K562 (cell line): ENCODE results near the gene ADPGK.

Experiments
- EZH2 ChIP-seq: IDR thresholded peaks from 2 replicates; pipeline ENCODE4 v1.6.1; 2012; ENCODE audit warnings: low read depth, mild to moderate bottlenecking, inconsistent platforms, low read length, borderline replicate concordance
- RAD51 ChIP-seq: fragments of 450-650 bp; IDR thresholded peaks from 2 replicates; pipeline ENCODE4 v1.7.1; 2016; ENCODE audit warnings: low read depth, mild to moderate bottlenecking, borderline replicate concordance
- TEAD1 ChIP-seq, 2 experiments: fragments of 450-650 bp in 1 of 2; sonication (generic) in 1 of 2; formaldehyde crosslinking; IDR thresholded peaks; 2 replicates each; pipeline versions ENCODE4 v1.4.0 to v1.8.0; 2020 to 2022; ENCODE audit warnings: mild to moderate bottlenecking in 2 of 2, missing genetic modification reagents in 1 of 2
- TF ChIP-seq, protein P1 (sequence below), 3 experiments: IDR thresholded peaks in 2 of 3; conservative IDR thresholded peaks in 1 of 3; 2 replicates each; pipeline ENCODE4 v1.5.1; 2011 to 2012; ENCODE audit warnings: low read length in 3 of 3, mild to moderate bottlenecking in 3 of 3, control low read depth in 2 of 3, improper control_type of control experiment in 1 of 3, inconsistent platforms in 1 of 3, low read depth in 1 of 3, mixed read lengths in 1 of 3, moderate library complexity in 1 of 3; ENCODE audit not compliant: insufficient read depth in 2 of 3

DNA sequence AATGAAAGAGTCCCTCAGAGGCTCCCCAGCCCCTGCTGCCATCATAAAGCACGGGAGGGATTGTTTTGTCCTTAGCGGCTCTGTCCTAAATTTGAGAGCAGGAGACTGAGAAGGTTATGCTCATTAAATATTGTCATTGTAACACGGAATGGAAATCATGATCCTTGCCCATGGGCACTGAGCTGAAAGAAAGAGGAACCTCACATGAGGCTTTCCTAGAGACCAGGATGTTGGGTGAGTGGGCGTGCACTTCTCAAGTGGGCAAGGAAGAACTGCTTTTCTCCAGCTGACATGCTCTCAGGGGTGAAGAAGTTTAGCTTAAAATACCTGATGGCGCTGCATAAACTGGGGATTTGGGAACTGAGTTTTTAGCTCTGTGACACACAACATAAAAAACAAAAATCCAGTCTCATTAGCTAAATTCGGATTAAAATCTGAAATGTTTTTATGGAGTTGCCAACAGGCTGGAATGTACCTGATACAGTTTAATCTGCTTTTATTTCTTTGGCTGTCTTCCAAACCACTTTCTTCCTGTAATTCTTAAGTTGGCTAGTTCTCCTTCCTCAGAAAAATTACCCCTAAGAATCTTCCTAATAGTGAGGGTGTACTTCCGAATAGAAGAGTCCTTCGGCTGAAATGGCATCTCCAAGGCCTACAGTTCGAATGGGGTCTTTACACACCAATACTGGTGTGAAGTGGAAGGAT lies 31.7 kb downstream of the ADPGK start:
- TF ChIP-seq RAD51 (no peak), EZH2 (no peak), TEAD1 (CRISPR knock-in tag; IDR thresholded peaks at IDR 0.05) (no peak)
- TF ChIP-seq, protein P1, sequence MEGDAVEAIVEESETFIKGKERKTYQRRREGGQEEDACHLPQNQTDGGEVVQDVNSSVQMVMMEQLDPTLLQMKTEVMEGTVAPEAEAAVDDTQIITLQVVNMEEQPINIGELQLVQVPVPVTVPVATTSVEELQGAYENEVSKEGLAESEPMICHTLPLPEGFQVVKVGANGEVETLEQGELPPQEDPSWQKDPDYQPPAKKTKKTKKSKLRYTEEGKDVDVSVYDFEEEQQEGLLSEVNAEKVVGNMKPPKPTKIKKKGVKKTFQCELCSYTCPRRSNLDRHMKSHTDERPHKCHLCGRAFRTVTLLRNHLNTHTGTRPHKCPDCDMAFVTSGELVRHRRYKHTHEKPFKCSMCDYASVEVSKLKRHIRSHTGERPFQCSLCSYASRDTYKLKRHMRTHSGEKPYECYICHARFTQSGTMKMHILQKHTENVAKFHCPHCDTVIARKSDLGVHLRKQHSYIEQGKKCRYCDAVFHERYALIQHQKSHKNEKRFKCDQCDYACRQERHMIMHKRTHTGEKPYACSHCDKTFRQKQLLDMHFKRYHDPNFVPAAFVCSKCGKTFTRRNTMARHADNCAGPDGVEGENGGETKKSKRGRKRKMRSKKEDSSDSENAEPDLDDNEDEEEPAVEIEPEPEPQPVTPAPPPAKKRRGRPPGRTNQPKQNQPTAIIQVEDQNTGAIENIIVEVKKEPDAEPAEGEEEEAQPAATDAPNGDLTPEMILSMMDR (IDR thresholded peaks at IDR 0.05 in 2 of 3, conservative IDR thresholded peaks at IDR 0.05 in 1 of 3; ENCODE audit: insufficient read depth in 2 of 3, low read depth in 1 of 3, low read length in 3 of 3): no peak
